ENCODE measurements around the gene FAAH2.

DNA sequence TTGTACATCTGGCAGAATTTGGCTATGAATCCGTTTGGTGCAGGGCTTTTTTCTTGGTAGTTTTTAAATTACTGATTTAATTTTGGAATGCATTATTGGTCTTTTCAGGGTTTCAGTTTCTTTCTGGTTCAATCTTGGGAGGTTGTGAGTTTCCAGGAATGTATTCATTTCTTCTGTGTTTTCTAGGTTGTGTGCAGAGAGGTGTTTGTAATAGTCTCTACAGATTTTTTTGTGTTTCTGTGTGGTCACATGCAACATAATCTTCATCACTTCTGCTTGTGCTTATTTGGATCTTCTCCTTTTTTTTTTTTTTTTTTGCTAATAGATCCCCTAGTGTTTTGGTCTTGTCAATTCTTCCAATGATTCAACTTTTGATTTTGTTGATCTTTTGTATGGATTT, 77.6 kb downstream of the FAAH2 start:
- TF ChIP-seq BRF1 (IDR thresholded peaks at IDR 0.05; ENCODE audit: borderline replicate concordance, extremely low read depth, insufficient read length) (no peak), JUND (IDR thresholded peaks at IDR 0.05; ENCODE audit: borderline replicate concordance, low read depth, low read length) (no peak), JUND (tag; IDR thresholded peaks at IDR 0.05; ENCODE audit: borderline replicate concordance, low read depth, low read length) (no peak), MCM3 (IDR thresholded peaks at IDR 0.05) (no peak), EZH2 (IDR thresholded peaks at IDR 0.05; ENCODE audit: borderline replicate concordance, low read depth, low read length) (no peak), FOXM1 (IDR thresholded peaks at IDR 0.05; ENCODE audit: low read depth) (no peak), FOXM1 (CRISPR knock-in tag; IDR thresholded peaks at IDR 0.05; ENCODE audit: low read depth) (no peak), RAD21 (CRISPR knock-in tag; conservative IDR thresholded peaks at IDR 0.05 in 1 of 2, IDR thresholded peaks at IDR 0.05 in 1 of 2) (no peak), NFXL1 (CRISPR knock-in tag; IDR thresholded peaks at IDR 0.05) (no peak), EP300 (IDR thresholded peaks at IDR 0.05; ENCODE audit: low read length) (no peak), TCF7L2 (IDR thresholded peaks at IDR 0.05; ENCODE audit: low read depth, low read length) (no peak)
- TF ChIP-seq, protein P1, sequence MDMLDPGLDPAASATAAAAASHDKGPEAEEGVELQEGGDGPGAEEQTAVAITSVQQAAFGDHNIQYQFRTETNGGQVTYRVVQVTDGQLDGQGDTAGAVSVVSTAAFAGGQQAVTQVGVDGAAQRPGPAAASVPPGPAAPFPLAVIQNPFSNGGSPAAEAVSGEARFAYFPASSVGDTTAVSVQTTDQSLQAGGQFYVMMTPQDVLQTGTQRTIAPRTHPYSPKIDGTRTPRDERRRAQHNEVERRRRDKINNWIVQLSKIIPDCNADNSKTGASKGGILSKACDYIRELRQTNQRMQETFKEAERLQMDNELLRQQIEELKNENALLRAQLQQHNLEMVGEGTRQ (CRISPR knock-in tag; IDR thresholded peaks at IDR 0.05) = no peak
- TF ChIP-seq, protein P2, sequence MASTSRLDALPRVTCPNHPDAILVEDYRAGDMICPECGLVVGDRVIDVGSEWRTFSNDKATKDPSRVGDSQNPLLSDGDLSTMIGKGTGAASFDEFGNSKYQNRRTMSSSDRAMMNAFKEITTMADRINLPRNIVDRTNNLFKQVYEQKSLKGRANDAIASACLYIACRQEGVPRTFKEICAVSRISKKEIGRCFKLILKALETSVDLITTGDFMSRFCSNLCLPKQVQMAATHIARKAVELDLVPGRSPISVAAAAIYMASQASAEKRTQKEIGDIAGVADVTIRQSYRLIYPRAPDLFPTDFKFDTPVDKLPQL (IDR thresholded peaks at IDR 0.05; ENCODE audit: extremely low read depth, insufficient read length) = no peak
- TF ChIP-seq, protein P3, sequence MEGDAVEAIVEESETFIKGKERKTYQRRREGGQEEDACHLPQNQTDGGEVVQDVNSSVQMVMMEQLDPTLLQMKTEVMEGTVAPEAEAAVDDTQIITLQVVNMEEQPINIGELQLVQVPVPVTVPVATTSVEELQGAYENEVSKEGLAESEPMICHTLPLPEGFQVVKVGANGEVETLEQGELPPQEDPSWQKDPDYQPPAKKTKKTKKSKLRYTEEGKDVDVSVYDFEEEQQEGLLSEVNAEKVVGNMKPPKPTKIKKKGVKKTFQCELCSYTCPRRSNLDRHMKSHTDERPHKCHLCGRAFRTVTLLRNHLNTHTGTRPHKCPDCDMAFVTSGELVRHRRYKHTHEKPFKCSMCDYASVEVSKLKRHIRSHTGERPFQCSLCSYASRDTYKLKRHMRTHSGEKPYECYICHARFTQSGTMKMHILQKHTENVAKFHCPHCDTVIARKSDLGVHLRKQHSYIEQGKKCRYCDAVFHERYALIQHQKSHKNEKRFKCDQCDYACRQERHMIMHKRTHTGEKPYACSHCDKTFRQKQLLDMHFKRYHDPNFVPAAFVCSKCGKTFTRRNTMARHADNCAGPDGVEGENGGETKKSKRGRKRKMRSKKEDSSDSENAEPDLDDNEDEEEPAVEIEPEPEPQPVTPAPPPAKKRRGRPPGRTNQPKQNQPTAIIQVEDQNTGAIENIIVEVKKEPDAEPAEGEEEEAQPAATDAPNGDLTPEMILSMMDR (IDR thresholded peaks at IDR 0.05 in 2 of 3, conservative IDR thresholded peaks at IDR 0.05 in 1 of 3; ENCODE audit: insufficient read depth in 2 of 3, low read depth in 1 of 3, low read length in 3 of 3) = no peak
- TF ChIP-seq, protein P4, sequence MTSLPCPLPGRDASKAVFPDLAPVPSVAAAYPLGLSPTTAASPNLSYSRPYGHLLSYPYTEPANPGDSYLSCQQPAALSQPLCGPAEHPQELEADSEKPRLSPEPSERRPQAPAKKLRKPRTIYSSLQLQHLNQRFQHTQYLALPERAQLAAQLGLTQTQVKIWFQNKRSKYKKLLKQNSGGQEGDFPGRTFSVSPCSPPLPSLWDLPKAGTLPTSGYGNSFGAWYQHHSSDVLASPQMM (CRISPR knock-in tag; IDR thresholded peaks at IDR 0.05) = no peak

Measured in K562 (cell line).